ENCODE results near the gene ADAMTS8. TPM values are rescaled to one million over a fixed set of nuclear protein-coding genes. Genes with fewer than 3 reads are reported as not detected.

ADAMTS8 gene
- polyA plus RNA-seq, 1 donor (not counting 4 experiments of a cell fraction or from before 2014, with no cell fraction given) = not detected

DNA sequence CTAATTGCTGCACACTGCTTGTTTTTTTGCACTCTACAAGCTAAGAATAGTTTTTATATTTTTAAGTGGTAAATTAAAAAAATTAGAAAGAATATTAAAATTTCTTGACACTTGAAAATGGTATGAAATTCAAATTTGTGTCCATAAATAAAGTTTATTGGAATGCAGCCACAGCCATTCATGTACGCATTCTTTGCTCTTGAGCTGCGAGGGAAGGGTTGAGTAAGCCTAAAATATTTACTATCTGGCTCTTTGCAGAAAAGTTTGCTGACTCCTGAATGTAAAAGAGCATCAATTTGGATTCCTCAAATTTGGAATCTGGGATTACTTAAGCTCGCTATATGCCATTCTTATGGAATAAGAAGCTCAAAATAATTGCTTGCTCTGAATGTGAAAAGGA, 3.4 kb upstream of the ADAMTS8 start:
- Histone ChIP-seq H3K9ac (ENCODE audit: control insufficient read depth, extremely low read depth, insufficient read depth, low read length) (no peak overlapping the region), H3K27me3 (ENCODE audit: control insufficient read depth, extremely low read depth, insufficient read depth, low read length) (peaks cover 40% of the 10 kb centered on the region), H3K9me3 (ENCODE audit: control insufficient read depth, low read depth, low read length) (no peaks in the 10 kb centered on the region), H2AFZ (ENCODE audit: control insufficient read depth, low read length) (no peak overlapping the region), H3K27ac (ENCODE audit: control insufficient read depth, insufficient read depth, low read length) (no peak overlapping the region), H3K79me2 (ENCODE audit: control insufficient read depth, insufficient read depth, low read length) (no peaks in the 10 kb centered on the region), H4K20me1 (ENCODE audit: control insufficient read depth, extremely low read depth, insufficient read depth, low read length) (no peaks in the 10 kb centered on the region), H3K4me1 (ENCODE audit: control insufficient read depth, extremely low read depth, insufficient read depth, low read length) (peaks cover 20% of the 10 kb centered on the region), H3K36me3 (ENCODE audit: control insufficient read depth in 2 of 2, extremely low read depth in 1 of 2, insufficient read depth in 2 of 2, low read length in 2 of 2) (no peaks in the 10 kb centered on the region), H3K4me2 (ENCODE audit: control insufficient read depth, extremely low read depth, insufficient read depth, low read depth, low read length) (no peak overlapping the region), H3K4me3 (ENCODE audit: control insufficient read depth in 2 of 3, extremely low read depth in 1 of 3, insufficient read depth in 2 of 3, low read depth in 1 of 3, low read length in 3 of 3) (no peak overlapping the region), H3K9me1 (ENCODE audit: control insufficient read depth, extremely low read depth, insufficient read depth, low read length) (no peaks in the 10 kb centered on the region)
- DNase-seq (ENCODE audit: low read depth, low spot score) = no peak
- no peak for TF ChIP-seq CTCF (optimal IDR thresholded peaks at IDR 0.05 in 1 of 3, IDR thresholded peaks at IDR 0.05 in 1 of 3, conservative IDR thresholded peaks at IDR 0.05 in 1 of 3; ENCODE audit: extremely low read depth in 1 of 3, insufficient read depth in 2 of 3, low read length in 3 of 3)
- no peak for FAIRE-seq
- dilution Hi-C loops (cut with MboI; ENCODE audit: extremely low pct_ligation_motif_present, low sequenced_read_pairs) = no loop called here

DNA sequence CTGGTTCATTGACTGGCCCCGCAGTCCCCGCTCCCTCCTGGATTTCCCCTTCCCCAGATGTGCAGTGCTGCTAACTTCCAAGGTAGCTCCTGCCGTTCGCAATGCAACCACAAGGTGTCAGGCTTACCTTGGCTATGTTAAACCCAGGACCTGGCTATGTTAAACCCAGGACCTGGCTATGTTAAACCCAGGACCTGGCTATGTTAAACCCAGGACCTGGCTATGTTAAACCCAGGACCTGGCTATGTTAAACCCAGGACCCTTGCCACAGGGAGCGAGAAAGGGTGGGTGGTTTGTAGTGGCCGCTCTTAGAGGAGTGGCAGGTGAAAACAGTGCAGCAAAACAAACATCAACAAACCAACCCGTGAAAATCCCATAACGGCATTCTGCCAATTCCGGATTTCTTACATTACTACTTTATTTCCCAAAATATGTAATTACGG, 2.9 kb upstream of the ADAMTS8 start:
- H3K4me1 ChIP-seq (ENCODE audit: control insufficient read depth, extremely low read depth, insufficient read depth, low read length) = peaks cover 17% of the 10 kb centered on the region
- no peak overlapping the region for H3K27ac ChIP-seq (ENCODE audit: control insufficient read depth, insufficient read depth, low read length)
- H3K9me3 ChIP-seq (ENCODE audit: control insufficient read depth, low read depth, low read length) = no peaks in the 10 kb centered on the region
- dilution Hi-C loops (cut with MboI; ENCODE audit: extremely low pct_ligation_motif_present, low sequenced_read_pairs) = no loop called here
- no peak overlapping the region for H2AFZ ChIP-seq (ENCODE audit: control insufficient read depth, low read length)
- no peaks in the 10 kb centered on the region for H4K20me1 ChIP-seq (ENCODE audit: control insufficient read depth, extremely low read depth, insufficient read depth, low read length)
- H3K9ac ChIP-seq (ENCODE audit: control insufficient read depth, extremely low read depth, insufficient read depth, low read length) = no peak overlapping the region
- no peaks in the 10 kb centered on the region for H3K79me2 ChIP-seq (ENCODE audit: control insufficient read depth, insufficient read depth, low read length)
- H3K4me2 ChIP-seq (ENCODE audit: control insufficient read depth, extremely low read depth, insufficient read depth, low read depth, low read length) = no peak overlapping the region
- TF ChIP-seq EZH2 (IDR thresholded peaks at IDR 0.05; ENCODE audit: low read length) (no peak), CTCF (optimal IDR thresholded peaks at IDR 0.05 in 1 of 3, IDR thresholded peaks at IDR 0.05 in 1 of 3, conservative IDR thresholded peaks at IDR 0.05 in 1 of 3; ENCODE audit: extremely low read depth in 1 of 3, insufficient read depth in 2 of 3, low read length in 3 of 3) (peak; percentile 71 to 84 (median 75))
- H3K9me1 ChIP-seq (ENCODE audit: control insufficient read depth, extremely low read depth, insufficient read depth, low read length) = no peaks in the 10 kb centered on the region
- H3K4me3 ChIP-seq (ENCODE audit: control insufficient read depth in 2 of 3, extremely low read depth in 1 of 3, insufficient read depth in 2 of 3, low read depth in 1 of 3, low read length in 3 of 3) = no peak overlapping the region
- DNase-seq (ENCODE audit: low read depth, low spot score) (no peak), FAIRE-seq (peak; percentile 73)
- H3K36me3 ChIP-seq (ENCODE audit: control insufficient read depth in 2 of 2, extremely low read depth in 1 of 2, insufficient read depth in 2 of 2, low read length in 2 of 2) = no peaks in the 10 kb centered on the region
- H3K27me3 ChIP-seq (ENCODE audit: control insufficient read depth, extremely low read depth, insufficient read depth, low read length) = peaks cover 44% of the 10 kb centered on the region
